ENCODE results near the gene GALNT18. TPM values are rescaled to one million over a fixed set of nuclear protein-coding genes. Genes with fewer than 3 reads are reported as not detected.
"Not testable (repeated sequence)": the region's sequence is repeated elsewhere in the genome, so short reads cannot be mapped to it uniquely, and the experiment has no call there.

The GALNT18 gene
- total RNA-seq, 1 experiment from 2014 or later = 5.7 TPM

- not testable (repeated sequence) for DNase-seq (ENCODE audit: low spot score)
These were observed 270.0 kb downstream of the GALNT18 start for GRCh38 chr11:11351851-11352250.

- no peak for DNase-seq (ENCODE audit: low spot score)
These were observed 270.7 kb downstream of the GALNT18 start for GRCh38 chr11:11351042-11351586.

GRCh38 chr11:11349870-11350337 lies 271.9 kb downstream of the GALNT18 start:
- peak; percentile 84 for DNase-seq (ENCODE audit: low spot score)

DNA sequence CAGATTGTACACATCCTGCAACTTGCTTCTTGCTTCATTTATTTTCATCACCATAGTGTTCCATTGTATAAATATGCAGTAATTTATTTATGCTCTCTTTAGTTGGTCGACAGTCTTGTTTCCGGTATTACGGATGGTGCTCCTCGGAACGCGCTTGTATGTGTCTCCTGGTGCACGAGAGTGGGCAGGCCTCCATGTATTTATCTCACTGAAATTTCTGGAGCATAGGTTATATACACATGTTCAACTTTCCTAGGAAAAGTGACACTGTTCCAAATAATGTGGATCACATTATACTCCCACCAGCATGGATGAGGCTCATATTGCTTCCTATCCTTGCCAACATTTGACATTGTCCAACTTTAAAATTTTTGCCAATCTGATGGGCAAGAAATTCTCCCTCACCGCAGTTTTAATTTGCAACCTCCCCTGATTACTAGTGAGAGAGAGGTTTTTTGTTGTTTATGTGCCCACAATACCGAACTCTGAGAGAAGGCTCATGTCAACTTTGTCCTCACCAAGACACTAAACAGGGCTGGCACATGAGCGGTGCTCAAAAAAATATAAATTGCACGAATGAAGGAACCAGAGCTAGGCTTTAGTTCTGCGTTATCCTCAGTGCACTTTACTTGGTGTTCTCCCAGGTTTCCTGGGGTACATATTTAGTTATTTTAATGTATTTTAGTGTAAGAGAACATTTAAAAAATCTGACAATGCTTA lies 272.5 kb downstream of the GALNT18 start:
- no peak for DNase-seq (ENCODE audit: low spot score)

GRCh38 chr11:11348303-11348702 lies 273.5 kb downstream of the GALNT18 start:
- no peak for DNase-seq (ENCODE audit: low spot score)

DNA sequence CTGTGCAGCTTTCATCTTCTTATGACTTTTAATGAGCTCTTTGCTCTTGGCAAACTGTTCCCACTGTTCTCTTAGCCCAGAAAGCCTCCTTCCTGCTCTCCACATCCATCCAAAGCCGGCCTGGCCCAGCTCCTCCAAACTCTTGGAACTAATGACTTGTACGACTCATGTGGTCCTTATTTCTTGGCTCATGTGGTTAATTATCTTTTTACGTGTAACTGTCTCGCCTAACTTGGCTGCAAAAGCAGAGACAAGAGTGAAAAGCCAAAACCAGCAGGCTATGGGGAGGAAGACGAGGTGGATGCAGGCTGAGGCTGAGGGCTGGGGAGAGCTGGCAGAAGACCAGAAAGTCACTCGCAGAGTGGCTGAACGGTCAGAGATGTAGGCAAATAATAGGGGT lies 274.2 kb downstream of the GALNT18 start:
- DNase-seq (ENCODE audit: low spot score) = no peak

DNA sequence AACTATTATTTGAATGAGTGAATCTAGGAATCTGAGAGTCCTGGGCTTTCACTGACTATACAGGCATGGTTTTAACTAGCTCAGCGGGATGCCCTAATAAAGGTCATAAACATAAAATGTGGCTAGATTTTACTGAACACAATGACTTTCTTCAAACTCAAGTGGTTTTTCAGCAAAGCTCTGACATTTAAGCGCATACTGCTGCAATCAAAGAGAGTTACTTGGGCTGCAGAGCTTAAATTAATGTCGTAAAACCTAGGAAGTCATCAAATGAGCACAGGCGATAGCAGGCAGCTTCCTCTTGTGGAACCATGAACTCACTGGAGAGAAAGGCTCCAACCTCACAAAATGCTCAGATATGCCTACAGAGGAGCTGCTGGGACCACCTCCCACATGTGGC lies 275.5 kb downstream of the GALNT18 start:
- DNase-seq (ENCODE audit: low spot score) = no peak

DNA sequence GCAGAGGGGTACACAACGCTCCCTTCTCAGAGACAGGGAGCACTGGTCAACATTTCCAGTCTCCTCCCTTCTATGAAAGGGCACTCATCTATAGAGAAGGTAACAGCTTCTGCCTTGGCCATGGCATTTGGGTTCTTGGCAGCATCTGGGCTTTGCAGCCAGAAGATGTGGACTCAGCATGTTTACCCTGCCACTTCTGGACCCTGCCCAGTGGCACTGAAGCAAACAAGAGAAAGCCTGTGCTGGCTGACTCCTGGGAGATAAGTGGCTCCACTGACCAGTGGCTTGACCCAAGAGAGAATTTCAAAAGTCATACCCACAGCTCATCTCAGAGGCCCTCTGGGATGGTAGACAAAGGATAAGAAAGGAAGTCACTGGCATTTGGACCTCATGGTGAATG lies 276.7 kb downstream of the GALNT18 start:
- DNase-seq (ENCODE audit: low spot score) = no peak

DNA sequence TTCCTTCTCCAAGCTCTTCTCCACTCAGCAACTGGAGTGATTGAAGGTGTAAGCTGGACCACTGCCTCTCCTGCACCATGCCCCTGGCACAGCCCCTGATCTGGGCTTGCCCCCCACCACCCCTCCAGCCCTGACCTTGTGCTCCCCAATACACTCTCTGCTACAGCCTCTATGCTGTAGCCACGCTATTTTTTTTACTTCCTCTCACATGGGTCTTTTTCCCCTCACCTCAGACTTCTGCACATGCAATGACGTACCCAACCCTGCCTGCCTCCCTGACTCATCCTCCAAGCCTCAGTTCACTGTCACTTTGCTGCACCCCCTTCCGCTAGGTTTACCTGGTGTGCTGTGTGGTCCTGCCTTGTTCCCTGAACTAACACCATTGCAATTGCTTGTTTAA lies 277.8 kb downstream of the GALNT18 start:
- no peak for DNase-seq (ENCODE audit: low spot score)

DNA sequence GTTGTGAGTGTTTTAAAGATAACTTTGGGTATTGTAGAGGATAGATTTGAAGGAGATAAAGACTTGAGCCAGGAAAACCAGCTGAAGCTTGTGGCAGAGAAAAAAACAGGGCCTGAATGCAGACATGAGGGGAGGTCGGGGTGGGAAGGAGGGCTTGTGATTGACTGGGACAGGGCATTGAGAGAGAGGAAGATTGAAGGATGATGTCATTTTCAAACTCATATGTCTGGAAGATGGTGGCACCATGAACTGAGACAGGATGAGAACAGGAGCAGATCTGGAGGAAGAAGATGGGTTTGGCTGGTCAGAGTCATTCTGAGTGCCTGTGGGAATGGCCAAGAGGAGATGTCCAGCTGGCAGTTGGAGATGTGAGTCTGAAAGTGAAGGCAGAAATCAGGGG lies 283.5 kb downstream of the GALNT18 start:
- DNase-seq (ENCODE audit: low spot score) = no peak

- no peak for DNase-seq (ENCODE audit: low spot score)
These were observed 285.1 kb downstream of the GALNT18 start for GRCh38 chr11:11336664-11337063.

DNA sequence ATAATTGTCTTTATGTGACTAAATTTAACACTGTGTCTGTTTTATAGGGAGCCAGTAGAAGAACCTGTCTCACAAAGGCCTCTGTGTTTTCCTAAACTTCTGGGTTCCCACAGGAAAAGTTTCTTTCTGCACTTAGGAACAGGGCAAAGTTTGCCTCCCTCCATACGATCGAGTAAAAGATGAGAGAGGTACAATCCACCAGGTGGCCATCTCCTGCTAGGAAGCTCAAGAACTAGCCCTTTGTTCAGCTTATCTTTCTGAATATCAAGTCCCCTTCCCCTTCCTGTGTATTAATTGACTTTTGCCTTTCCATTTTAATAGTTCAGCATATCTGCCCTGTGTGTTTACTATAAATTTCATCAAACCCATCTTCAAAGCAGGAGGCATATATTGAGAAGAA lies 286.8 kb downstream of the GALNT18 start:
- DNase-seq (ENCODE audit: low spot score) = no peak

- DNase-seq (ENCODE audit: low spot score) = no peak
These were observed 287.2 kb downstream of the GALNT18 start for GRCh38 chr11:11334607-11335006.

DNA sequence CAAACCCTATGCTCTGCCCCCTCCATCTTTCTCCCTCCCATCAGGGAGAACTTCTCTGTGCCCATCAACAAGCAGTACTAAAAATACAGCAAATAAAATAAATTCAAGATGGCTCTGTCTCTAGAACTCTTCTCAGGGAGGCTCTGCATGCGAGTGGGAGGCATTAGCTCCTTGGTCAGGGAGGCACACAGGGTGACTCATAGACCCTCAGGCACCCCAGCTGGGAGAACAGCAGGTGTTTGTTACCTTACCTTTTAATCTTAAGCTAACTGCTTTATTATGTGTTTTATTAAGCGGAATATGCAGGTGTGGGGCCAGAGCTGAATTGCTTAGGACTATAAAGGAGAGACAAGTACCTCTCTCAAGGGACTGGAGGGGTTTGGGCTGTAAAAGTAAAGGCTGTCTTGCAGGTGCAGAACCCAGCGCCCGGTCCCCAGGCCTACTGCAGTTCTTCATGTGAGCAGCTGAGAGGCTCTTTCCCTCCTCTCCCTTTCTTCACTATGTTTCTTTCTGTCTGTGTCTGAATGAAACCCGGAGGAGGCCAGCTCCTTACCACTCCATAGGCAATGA lies 289.6 kb downstream of the GALNT18 start:
- DNase-seq (ENCODE audit: low spot score) = no peak

GRCh38 chr11:11329062-11329806 lies 292.6 kb downstream of the GALNT18 start:
- DNase-seq (ENCODE audit: low spot score) = no peak

GRCh38 chr11:11324090-11324489 lies 297.7 kb downstream of the GALNT18 start:
- DNase-seq (ENCODE audit: low spot score) = no peak

DNA sequence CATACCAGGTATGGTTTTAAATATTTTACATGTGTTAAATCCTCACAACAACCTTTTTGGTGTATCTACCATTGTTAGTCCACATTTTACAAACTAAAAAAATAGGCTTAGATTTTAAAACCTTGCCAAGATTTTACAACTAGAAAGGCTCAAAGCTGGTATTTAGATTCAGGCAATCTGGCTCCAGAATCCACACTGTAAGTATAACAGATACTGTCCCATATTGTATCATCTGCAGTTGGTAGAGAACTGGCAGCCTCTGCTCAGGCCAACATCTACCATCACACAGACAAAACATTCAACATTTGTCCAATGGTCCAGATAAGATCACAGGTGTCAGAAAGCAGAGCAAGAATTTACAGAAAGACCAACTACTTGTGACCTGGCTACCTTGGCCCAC lies 299.7 kb downstream of the GALNT18 start:
- no peak for DNase-seq (ENCODE audit: low spot score)

DNA sequence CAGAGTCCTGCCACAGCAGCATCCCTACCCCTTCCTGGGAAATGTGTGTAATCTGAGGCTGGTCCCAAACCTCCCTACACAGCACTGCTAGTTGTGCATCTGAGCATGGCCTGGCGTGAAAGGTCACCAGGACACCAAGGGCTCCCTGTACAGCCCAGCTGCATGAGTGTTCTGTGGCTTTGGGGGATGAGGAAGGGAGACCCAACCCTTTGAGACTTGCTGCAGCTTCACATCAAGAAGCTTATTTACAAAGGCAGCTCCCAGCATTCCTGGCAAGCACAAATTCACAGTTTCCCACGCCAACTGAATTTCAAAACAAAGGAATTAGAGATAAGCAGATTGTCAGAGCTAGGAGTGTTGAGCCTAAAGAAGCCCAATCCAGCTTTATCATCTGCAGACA lies 301.0 kb downstream of the GALNT18 start:
- DNase-seq (ENCODE audit: low spot score) = no peak

DNA sequence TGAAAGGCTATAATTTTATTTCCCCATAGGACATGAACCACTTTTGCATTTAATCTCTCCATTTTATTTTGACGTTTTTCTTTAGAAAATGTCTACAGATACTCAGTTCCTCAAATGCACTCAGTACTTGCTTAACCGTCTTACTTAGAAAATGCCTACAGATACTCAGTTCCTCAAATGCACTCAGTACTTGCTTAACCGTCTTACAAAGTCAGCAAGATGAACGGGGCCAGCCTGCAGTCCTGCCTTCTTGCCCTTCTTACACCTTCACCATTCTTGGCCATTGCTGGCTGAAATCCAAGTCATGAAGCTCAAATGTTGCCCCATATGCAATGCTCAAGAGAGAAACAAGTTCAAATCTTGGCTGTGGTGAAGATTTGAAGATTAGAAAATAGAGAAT lies 302.8 kb downstream of the GALNT18 start:
- DNase-seq (ENCODE audit: low spot score) = no peak

GRCh38 chr11:11318461-11318860 lies 303.3 kb downstream of the GALNT18 start:
- no peak for DNase-seq (ENCODE audit: low spot score)

DNA sequence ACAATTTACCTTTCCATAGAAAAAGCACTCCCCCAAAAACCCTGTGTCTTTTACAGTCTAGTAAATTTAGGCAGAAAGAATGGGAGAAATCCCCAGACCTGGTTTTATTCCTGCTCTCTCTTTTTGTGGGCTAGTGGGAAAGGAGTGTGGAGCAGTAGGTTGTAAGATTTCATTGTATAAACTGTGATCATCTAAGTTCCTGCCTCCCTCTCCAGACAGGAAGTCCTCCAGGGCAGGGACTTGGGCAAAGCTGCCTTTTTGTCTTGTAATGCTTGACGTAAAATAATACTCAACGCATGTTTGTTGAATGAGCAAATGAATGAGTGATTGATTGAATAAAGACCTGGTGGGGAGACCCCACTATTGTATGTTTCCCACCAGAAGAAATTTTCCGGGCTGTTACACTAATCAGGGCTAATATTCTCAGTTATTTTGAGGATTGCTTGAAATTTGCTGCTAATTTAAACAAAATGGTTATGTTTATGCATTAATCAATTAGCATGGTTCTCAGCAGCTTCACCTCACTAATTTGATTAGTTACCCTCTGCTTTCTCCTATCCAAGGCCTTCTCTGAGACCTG lies 305.1 kb downstream of the GALNT18 start:
- DNase-seq (ENCODE audit: low spot score) = no peak

Data from A172 (cell line).